Neutrophil (primary cell): ENCODE measurements around the gene TMEM212.
A peak's percentile ranks its signal among the peaks of the same experiment; 100 is the strongest.

Source experiments
- H3K27ac ChIP-seq: fragments of 200-600 bp; sonication (generic); 2 replicates; pipeline ENCODE4 v1.5.1; 2016; ENCODE audit warnings: mild to moderate bottlenecking, moderate library complexity
- H3K27me3 ChIP-seq: fragments of 200-600 bp; sonication (generic); 2 replicates; pipeline ENCODE4 v1.6.0; 2016; ENCODE audit warnings: mild to moderate bottlenecking
- H3K36me3 ChIP-seq: fragments of 200-600 bp; sonication (generic); 2 replicates; pipeline ENCODE4 v1.5.1; 2017
- H3K4me1 ChIP-seq, 2 experiments: fragments of 200-600 bp in 1 of 2; sonication (generic) in 1 of 2; 1 replicate in 1 of 2; 2 replicates in 1 of 2; pipeline versions ENCODE4 v1.5.1 to v1.6.1; 2013 to 2016; ENCODE audit warnings: low read depth in 1 of 2, low read length in 1 of 2, mild to moderate bottlenecking in 1 of 2, moderate library complexity in 1 of 2; ENCODE audit not compliant: control insufficient read depth in 1 of 2, insufficient read depth in 1 of 2
- H3K4me3 ChIP-seq, 2 experiments: fragments of 200-600 bp in 1 of 2; sonication (generic) in 1 of 2; 1 replicate in 1 of 2; 2 replicates in 1 of 2; pipeline ENCODE4 v1.5.1; 2013 to 2016; ENCODE audit warnings: low read depth in 1 of 2, low read length in 1 of 2, mild to moderate bottlenecking in 1 of 2, moderate library complexity in 1 of 2
- H3K9me3 ChIP-seq: fragments of 200-600 bp; sonication (generic); 2 replicates; pipeline ENCODE4 v1.5.1; 2016
- CTCF ChIP-seq: fragments of 200-600 bp; sonication (generic); IDR thresholded peaks from 2 replicates; pipeline ENCODE4 v1.5.1; 2016; ENCODE audit warnings: antibody characterized with exemption

The TMEM212 gene

GRCh38 chr3:171801738-171802589, 41.2 kb upstream of the TMEM212 start:
- Histone ChIP-seq H3K4me3 (no peak overlapping the region), H3K27me3 (no peaks in the 10 kb centered on the region), H3K27ac (peak overlapping the region; percentile 47), H3K9me3 (no peaks in the 10 kb centered on the region), H3K4me1 (peaks cover 54 to 66% of the 10 kb centered on the region in 2 experiments), H3K36me3 (no peaks in the 10 kb centered on the region)
- no peak for TF ChIP-seq CTCF

GRCh38 chr3:171802590-171802956, 40.6 kb upstream of the TMEM212 start:
- peaks cover 54 to 68% of the 10 kb centered on the region in 2 experiments for H3K4me1 ChIP-seq
- peak overlapping the region; percentile 23 for H3K27ac ChIP-seq
- no peaks in the 10 kb centered on the region for H3K9me3 ChIP-seq
- no peak overlapping the region for H3K4me3 ChIP-seq
- no peaks in the 10 kb centered on the region for H3K36me3 ChIP-seq
- H3K27me3 ChIP-seq: no peaks in the 10 kb centered on the region
- TF ChIP-seq CTCF: no peak

GRCh38 chr3:171803044-171803443, 40.1 kb upstream of the TMEM212 start:
- Histone ChIP-seq H3K4me3 (no peak overlapping the region), H3K4me1 (peaks cover 56 to 73% of the 10 kb centered on the region in 2 experiments), H3K9me3 (no peaks in the 10 kb centered on the region), H3K36me3 (no peaks in the 10 kb centered on the region), H3K27me3 (no peaks in the 10 kb centered on the region), H3K27ac (peak overlapping the region; percentile 23)
- no peak for TF ChIP-seq CTCF

- Histone ChIP-seq H3K36me3 (no peaks in the 10 kb centered on the region), H3K27me3 (no peaks in the 10 kb centered on the region), H3K4me3 (no peak overlapping the region), H3K27ac (peak overlapping the region; percentile 68), H3K9me3 (no peaks in the 10 kb centered on the region), H3K4me1 (peaks cover 68 to 84% of the 10 kb centered on the region in 2 experiments)
- TF ChIP-seq CTCF: no peak
Measured at GRCh38 chr3:171804618-171805389, 38.3 kb upstream of the TMEM212 start.

- Histone ChIP-seq H3K27ac (peak overlapping the region; percentile 68), H3K27me3 (no peaks in the 10 kb centered on the region), H3K9me3 (no peaks in the 10 kb centered on the region), H3K36me3 (no peaks in the 10 kb centered on the region), H3K4me3 (no peak overlapping the region), H3K4me1 (peaks cover 68 to 87% of the 10 kb centered on the region in 2 experiments)
- no peak for TF ChIP-seq CTCF
Measured at GRCh38 chr3:171805687-171806086, 37.5 kb upstream of the TMEM212 start.
